Muscle of leg (tissue), 11 donors: ENCODE data around the gene PODXL. TPM values are rescaled to one million over a fixed set of nuclear protein-coding genes. Genes with fewer than 3 reads are reported as not detected.
A peak's percentile ranks its signal among the peaks of the same experiment; 100 is the strongest.

Experiments used
- DNase-seq: peaks from one replicate; pipeline ENCODE4 v3.0.0; 2013
- H3K27ac ChIP-seq: one replicate; pipeline ENCODE4 v1.5.1; 2013; ENCODE audit warnings: mild to moderate bottlenecking, low read length, control low read depth
- H3K27me3 ChIP-seq: one replicate; pipeline ENCODE4 v1.6.1; 2013; ENCODE audit warnings: low read length; ENCODE audit not compliant: control insufficient read depth, insufficient read depth
- H3K36me3 ChIP-seq: one replicate; pipeline ENCODE4 v1.6.1; 2013; ENCODE audit warnings: low read length; ENCODE audit not compliant: control insufficient read depth, insufficient read depth
- H3K4me1 ChIP-seq: one replicate; pipeline ENCODE4 v1.6.1; 2013; ENCODE audit warnings: low read length; ENCODE audit not compliant: control insufficient read depth, insufficient read depth
- H3K4me3 ChIP-seq: one replicate; pipeline ENCODE4 v1.5.1; 2013; ENCODE audit warnings: low read length, control low read depth
- H3K9me3 ChIP-seq: replicated peaks from 2 replicates; pipeline ENCODE4 v1.6.1; 2013; ENCODE audit warnings: low read depth, low read length; ENCODE audit not compliant: control insufficient read depth
- WGBS: methylation state at CpG from one replicate; pipeline ENCODE4 v1.1.5; 2013; ENCODE audit warnings: missing lambda C conversion rate; ENCODE audit not compliant: insufficient coverage; 5-methylcytosine and 5-hydroxymethylcytosine counted together
- polyA plus RNA-seq, 8 donors: library from polyadenylated mRNA; unstranded; fragments of 120-200 nt; gene quantifications; one replicate each; pipeline versions ENCODE4 v1.2.1 to v1.2.3, GENCODE V29; 2013; ENCODE audit warnings: inconsistent platforms in 1 of 8, low replicate concordance in 1 of 8; ENCODE audit not compliant: insufficient read length in 8 of 8, insufficient read depth in 1 of 8
- total RNA-seq: library from RNA; stranded (reverse); fragments of 120-200 nt; gene quantifications from one replicate; pipeline ENCODE4 v1.2.4, GENCODE V29; 2013

PODXL gene
- total and polyA plus RNA-seq, 9 donors, result 35.5 to 82.1 (median 71.0) TPM

DNA sequence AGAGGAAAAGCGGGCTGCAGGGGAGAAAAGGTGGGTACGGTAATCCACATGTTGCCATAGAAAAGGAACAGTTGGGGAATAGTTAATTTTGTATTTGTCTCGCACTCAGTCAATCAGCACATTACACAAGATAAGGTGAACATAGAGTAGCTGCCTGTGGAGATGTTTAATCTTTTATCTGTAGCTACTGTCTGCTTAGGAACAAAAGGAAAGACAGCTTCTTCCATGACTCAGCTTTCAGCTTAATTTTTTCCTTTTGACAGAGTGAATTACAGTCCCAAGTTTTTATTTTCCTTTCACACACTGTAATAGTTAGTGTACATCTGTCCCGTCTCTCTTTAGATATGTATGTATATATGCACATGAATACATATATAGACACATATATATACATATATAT lies 39.3 kb upstream of the PODXL start:
- Histone ChIP-seq H3K4me3 (no peak overlapping the region), H3K9me3 (no peaks in the 10 kb centered on the region), H3K27ac (no peak overlapping the region), H3K36me3 (no peaks in the 10 kb centered on the region), H3K27me3 (no peaks in the 10 kb centered on the region), H3K4me1 (peaks cover 8% of the 10 kb centered on the region)
- DNase-seq, result no peak
- WGBS, result no CpG with 5 or more reads among the region's 4 CpGs

DNA sequence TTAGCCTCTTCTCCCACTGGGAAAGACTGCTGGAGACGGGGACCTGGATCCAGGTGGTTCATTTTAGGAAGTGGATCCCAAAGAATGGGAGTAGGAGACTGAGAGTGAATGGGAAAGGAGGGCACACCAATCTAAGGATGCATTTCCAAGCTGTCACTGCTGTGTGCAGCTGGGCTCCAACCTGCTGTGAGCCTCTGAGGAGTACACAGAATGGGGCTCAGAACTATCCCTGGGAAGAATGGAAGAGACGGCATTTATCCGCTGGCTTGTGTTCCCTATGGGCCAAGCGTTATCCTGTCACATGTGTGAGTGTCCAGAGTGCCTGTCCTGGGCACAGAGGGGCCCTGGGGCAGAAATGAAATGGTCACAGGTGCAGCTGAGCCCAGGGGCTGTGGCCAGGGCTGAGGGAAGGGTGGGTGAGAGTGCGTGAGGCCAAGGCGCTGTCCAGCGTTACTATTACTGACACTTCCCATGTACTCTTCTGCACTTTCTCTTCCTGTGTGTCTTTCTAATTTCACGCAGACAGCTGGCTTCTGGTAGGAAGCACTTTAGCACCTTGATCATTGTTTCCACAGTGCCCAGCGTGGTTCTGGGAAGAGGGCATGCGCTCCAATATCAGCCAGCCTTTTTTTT lies 35.4 kb upstream of the PODXL start:
- no peak overlapping the region for H3K27ac ChIP-seq
- H3K9me3 ChIP-seq, result no peaks in the 10 kb centered on the region
- no peak overlapping the region for H3K4me3 ChIP-seq
- no peaks in the 10 kb centered on the region for H3K36me3 ChIP-seq
- H3K27me3 ChIP-seq, result peaks cover 3% of the 10 kb centered on the region
- DNase-seq, result no peak
- peaks cover 12% of the 10 kb centered on the region for H3K4me1 ChIP-seq
- WGBS, result 62% methylated on average over 7 of the region's 10 CpGs

DNA sequence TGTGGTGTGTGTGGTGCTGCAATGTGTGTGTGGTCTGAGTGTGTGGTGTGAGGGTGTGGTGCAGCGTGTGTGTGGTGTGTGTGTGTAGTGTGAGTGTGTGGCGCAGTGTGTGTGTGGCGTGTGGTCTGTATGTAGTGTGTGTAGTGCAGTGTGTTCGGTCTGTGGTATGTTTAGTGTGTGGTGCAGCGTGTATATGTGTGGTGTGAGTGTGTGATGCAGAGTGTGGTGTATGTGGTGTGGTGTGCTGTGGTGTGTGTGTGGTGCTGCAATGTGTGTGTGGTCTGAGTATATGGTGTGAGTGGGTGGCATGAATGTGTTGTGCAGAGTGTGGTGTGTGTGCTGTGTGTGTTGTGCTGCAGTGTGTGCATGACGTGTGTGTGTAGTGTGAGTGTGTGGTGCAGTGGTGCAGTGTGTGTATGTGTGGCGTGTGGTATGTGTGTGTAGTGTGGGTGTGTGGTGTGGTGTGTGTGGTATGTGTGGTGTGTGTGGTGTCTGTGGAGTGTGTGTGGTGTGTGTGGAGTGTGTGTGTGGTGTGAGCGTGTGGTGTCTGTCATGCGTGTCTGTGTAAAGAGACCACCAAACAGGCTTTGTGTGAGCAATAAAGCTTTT lies 31.0 kb upstream of the PODXL start:
- no peak overlapping the region for H3K4me3 ChIP-seq
- H3K36me3 ChIP-seq, result no peaks in the 10 kb centered on the region
- no peaks in the 10 kb centered on the region for H3K9me3 ChIP-seq
- H3K27me3 ChIP-seq, result peaks cover 3% of the 10 kb centered on the region
- no peak overlapping the region for H3K27ac ChIP-seq
- DNase-seq, result no peak
- H3K4me1 ChIP-seq, result peaks cover 28% of the 10 kb centered on the region
- 96% methylated on average over 9 of the region's 9 CpGs for WGBS

DNA sequence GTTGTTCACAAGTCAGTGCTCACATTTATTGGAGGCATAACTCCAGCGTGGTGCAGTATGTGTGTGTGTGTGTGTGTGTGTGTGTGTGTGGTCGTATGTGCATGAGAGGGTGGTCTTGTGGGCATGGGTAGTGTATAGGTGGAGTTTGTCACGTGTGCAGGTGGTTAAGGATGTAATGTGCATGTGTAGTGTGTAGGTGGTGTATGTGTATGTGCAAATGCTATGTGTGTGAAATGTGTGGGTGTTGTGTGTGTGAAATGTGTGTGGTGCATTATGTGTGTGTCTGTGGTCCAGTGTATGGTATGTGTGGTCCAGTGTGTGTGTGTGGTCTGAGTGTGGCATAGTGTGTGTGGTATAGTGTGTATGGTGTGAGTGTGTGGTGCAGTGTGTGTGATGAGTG lies 30.3 kb upstream of the PODXL start:
- Histone ChIP-seq H3K4me3 (no peak overlapping the region), H3K9me3 (no peaks in the 10 kb centered on the region), H3K4me1 (peaks cover 29% of the 10 kb centered on the region), H3K27ac (peak overlapping the region; percentile 29), H3K27me3 (peaks cover 3% of the 10 kb centered on the region), H3K36me3 (no peaks in the 10 kb centered on the region)
- no peak for DNase-seq
- WGBS, result 79% methylated on average over 3 of the region's 3 CpGs

DNA sequence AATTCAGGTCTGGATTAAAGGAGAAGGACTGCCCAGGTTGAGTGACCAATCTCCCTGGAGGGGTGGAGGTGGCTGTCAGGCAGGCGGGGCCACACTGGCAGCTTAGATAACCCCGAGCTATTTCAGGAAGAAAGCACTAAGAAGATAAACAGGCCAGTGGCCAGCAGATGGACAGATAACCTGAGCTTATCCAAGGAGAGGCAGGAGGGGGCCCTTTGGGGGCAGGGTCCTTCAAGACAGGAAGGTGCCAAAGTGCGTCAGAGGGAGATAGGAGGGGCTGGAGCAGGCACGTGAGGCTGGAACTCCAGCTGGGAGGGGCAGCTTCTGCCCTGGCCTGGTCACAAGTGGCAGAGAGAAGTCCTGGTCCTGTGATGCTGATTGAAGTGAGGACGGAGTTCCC lies 29.8 kb upstream of the PODXL start:
- H3K27me3 ChIP-seq, result peaks cover 3% of the 10 kb centered on the region
- H3K9me3 ChIP-seq, result no peaks in the 10 kb centered on the region
- WGBS, result 17% methylated on average over 4 of the region's 5 CpGs
- peak overlapping the region; percentile 67 for H3K27ac ChIP-seq
- peaks cover 28% of the 10 kb centered on the region for H3K4me1 ChIP-seq
- H3K36me3 ChIP-seq, result no peaks in the 10 kb centered on the region
- peak; percentile 57 for DNase-seq
- no peak overlapping the region for H3K4me3 ChIP-seq

DNA sequence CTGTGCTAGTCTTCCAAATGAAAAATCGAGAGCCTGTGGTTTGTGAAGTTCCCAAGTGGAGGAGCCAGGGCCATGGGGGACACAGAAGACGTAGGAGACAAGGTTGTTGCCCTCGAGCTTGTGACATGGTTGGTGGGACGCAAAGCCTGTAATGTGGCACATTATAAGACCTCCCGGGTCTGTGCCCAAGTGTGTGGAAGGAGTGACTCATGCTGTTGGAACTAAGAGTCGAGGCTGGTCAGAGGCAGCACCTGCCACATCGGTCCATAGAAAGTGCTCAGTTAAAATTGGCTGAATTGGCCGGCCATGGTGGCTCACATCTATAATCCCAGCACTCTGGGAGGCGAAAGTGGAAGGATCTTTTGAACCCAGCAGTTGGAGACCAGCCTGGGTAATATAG lies 27.0 kb upstream of the PODXL start:
- Histone ChIP-seq H3K9me3 (no peaks in the 10 kb centered on the region), H3K36me3 (no peaks in the 10 kb centered on the region), H3K4me1 (peaks cover 39% of the 10 kb centered on the region), H3K4me3 (no peak overlapping the region), H3K27ac (peak overlapping the region; percentile 65), H3K27me3 (no peaks in the 10 kb centered on the region)
- WGBS, result 86% methylated on average over 6 of the region's 9 CpGs
- DNase-seq, result no peak

DNA sequence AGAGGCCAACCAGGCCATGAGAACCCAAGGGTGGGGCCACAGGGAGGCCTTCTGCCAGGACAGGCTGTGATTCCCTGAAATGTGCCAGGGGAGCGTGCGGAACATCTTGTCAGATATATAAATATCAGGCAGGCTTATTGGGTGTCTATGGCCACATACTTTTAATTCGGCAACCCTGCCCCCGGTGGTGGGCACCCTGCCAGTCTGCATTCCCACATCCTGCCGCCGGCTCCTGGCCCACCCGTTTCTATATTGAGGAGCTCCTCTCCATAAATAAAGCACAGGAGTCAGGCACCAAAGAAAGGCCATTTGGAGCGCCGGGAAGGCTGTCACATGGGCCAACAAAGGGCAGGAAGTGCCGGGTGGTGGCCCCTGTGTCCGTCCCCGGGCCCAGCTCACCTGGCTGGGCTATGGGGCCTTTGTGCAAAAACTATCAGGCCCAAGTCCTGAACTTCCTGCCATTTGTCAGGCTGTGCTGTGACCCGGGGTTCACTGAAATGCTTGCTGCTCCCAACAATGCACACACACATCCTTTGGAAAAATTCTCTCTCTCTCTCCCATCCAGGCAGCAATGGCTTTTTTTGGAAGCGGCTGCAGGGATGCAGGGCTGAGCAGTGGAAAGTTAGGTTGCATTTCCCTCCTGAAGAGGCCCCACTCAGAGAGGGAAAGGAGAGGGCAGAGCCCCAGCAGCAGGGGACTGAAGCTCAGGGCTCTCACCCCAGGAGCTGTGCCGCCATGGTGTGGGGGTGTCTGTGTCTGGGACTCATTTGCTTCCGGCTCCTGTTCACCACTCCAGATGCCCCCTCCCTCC lies 25.0 kb upstream of the PODXL start:
- WGBS, result 19% methylated on average over 9 of the region's 16 CpGs
- Histone ChIP-seq H3K27ac (peak overlapping the region; percentile 68), H3K36me3 (no peaks in the 10 kb centered on the region), H3K4me1 (peaks cover 33% of the 10 kb centered on the region), H3K9me3 (no peaks in the 10 kb centered on the region), H3K27me3 (no peaks in the 10 kb centered on the region), H3K4me3 (no peak overlapping the region)
- peak; percentile 70 for DNase-seq

DNA sequence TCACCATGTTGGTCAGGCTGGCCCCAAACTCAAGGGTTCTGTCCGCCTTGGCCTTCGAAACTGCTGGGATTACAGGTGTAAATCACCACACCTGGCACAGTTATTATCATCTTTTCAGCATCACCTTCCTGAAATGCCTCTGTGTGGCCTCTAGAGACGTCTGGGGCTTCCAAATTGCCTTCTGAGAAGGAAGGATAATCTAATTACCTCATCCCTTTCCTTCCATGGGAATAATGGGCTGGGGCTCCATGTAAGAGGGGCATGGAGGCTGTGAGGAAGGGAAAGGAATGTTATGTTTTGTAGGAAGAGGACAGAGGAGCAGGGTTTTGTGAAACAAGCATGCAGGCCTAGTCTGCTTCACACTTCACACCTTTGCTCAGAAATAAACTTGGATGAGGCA lies 22.2 kb upstream of the PODXL start:
- H3K27ac ChIP-seq, result no peak overlapping the region

DNA sequence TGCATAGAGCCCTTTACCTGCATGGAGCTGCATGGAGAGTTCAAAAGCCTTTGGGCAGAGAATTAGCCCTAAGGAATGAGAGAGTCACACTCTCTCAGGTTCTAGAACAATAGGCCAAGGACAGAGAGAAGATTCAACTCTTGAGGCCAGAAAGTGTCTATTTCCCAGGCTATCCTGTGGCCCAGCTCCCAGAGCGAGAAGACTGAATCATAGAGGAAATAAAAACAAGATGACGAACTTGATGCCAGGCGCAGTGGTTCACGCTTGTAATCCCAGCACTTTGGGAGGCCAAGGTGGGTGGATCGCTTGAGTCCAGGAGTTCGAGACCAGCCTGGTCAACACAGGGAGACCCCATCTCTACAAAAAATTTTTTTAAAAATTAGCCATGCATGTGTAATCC lies 18.3 kb upstream of the PODXL start:
- Histone ChIP-seq H3K27me3 (no peaks in the 10 kb centered on the region), H3K9me3 (no peaks in the 10 kb centered on the region), H3K4me1 (peaks cover 4% of the 10 kb centered on the region), H3K36me3 (no peaks in the 10 kb centered on the region), H3K27ac (no peak overlapping the region), H3K4me3 (no peak overlapping the region)
- no peak for DNase-seq
- 76% methylated on average over 4 of the region's 6 CpGs for WGBS

More for the DNA sequence above, 22.2 kb upstream of the PODXL start:
- 46% methylated on average over 2 of the region's 3 CpGs for WGBS
- no peak for DNase-seq
- H3K4me1 ChIP-seq, result peaks cover 22% of the 10 kb centered on the region
- H3K27me3 ChIP-seq, result no peaks in the 10 kb centered on the region
- no peaks in the 10 kb centered on the region for H3K36me3 ChIP-seq
- H3K4me3 ChIP-seq, result no peak overlapping the region
- no peaks in the 10 kb centered on the region for H3K9me3 ChIP-seq

DNA sequence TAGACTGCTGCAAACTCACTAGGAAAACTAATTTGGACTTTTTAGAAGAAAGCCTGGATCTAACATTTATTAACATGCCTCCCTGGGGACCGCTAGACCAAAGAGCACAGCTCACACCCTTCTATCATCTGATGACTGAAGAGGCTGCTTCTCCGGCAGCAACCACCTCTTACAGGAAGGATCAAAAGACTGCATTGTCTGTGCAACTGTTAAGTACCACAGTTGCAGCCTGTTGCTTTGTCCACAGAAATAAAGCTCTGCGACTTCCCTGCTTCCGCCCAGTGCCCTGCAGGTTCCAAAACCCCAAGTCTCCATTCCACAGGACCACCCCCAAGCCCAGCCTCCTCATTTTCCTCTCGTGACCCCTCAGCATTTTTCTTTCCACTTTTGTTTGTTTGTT lies 14.0 kb upstream of the PODXL start:
- Histone ChIP-seq H3K36me3 (no peaks in the 10 kb centered on the region), H3K27me3 (no peaks in the 10 kb centered on the region), H3K4me1 (peaks cover 8% of the 10 kb centered on the region), H3K4me3 (no peak overlapping the region), H3K9me3 (no peaks in the 10 kb centered on the region), H3K27ac (no peak overlapping the region)
- 77% methylated on average over 5 of the region's 5 CpGs for whole genome bisulfite sequencing
- DNase-seq, result no peak
